OCI-LY3 (cell line): Measurements from ENCODE around the gene RBM28.

ENCODE experiments used
- CTCF ChIP-seq: fragments of 200-600, 300-600 bp; sonication (generic); IDR thresholded peaks from 2 replicates; pipeline ENCODE4 v1.5.1; 2014; ENCODE audit warnings: antibody characterized with exemption, low read length, low read depth
- EZH2phosphoT487 ChIP-seq: fragments of 200-600 bp; shearing (Covaris generic); IDR thresholded peaks from 2 replicates; pipeline ENCODE4 v1.6.1; 2018; ENCODE audit warnings: antibody characterized with exemption, mixed run types, low read depth

- no peak for TF ChIP-seq CTCF
- TF ChIP-seq EZH2phosphoT487: no peak
Observed at GRCh38 chr7:128351296-128352152, 7.8 kb upstream of the RBM28 start.
